Glutamatergic neuron (in vitro differentiated cells): ENCODE measurements around the gene ENHO. TPM values are rescaled to one million over a fixed set of nuclear protein-coding genes. Genes with fewer than 3 reads are reported as not detected.

Experiments
- DNase-seq: peaks from one replicate; pipeline ENCODE4 v3.0.0; 2022
- H3K27ac Mint-ChIP-seq: one replicate; pipeline ENCODE4 v1.8.0; 2020; ENCODE audit warnings: mild to moderate bottlenecking, mixed read lengths, inconsistent platforms; ENCODE audit not compliant: unreplicated experiment
- H3K27me3 Mint-ChIP-seq: one replicate; pipeline ENCODE4 v1.8.0; 2020; ENCODE audit warnings: mild to moderate bottlenecking, moderate library complexity, mixed read lengths, inconsistent platforms; ENCODE audit not compliant: unreplicated experiment
- H3K36me3 Mint-ChIP-seq: one replicate; pipeline ENCODE4 v1.8.0; 2020; ENCODE audit warnings: mild to moderate bottlenecking, mixed read lengths, inconsistent platforms; ENCODE audit not compliant: unreplicated experiment
- H3K4me1 Mint-ChIP-seq: one replicate; pipeline ENCODE4 v1.8.0; 2020; ENCODE audit warnings: mild to moderate bottlenecking, low read depth, mixed read lengths, inconsistent platforms; ENCODE audit not compliant: unreplicated experiment
- H3K4me3 Mint-ChIP-seq: one replicate; pipeline ENCODE4 v1.8.0; 2020; ENCODE audit warnings: mild to moderate bottlenecking, mixed read lengths, inconsistent platforms; ENCODE audit not compliant: unreplicated experiment
- H3K9me3 Mint-ChIP-seq: one replicate; pipeline ENCODE4 v1.8.0; 2020; ENCODE audit warnings: mild to moderate bottlenecking, moderate library complexity, mixed read lengths, inconsistent platforms; ENCODE audit not compliant: unreplicated experiment
- total RNA-seq: library from RNA; stranded (reverse); fragmentation: NEBNext Ultra II Directional; extraction: Animal tissue kit (Norgen Biotek cat#: 25700); gene quantifications from one replicate; pipeline ENCODE4 v1.2.1, GENCODE V29; 2021; ENCODE audit not compliant: unreplicated experiment
- TF ChIP-seq, protein P1 (sequence below): fragments of 200-600 bp; sonication (generic); IDR thresholded peaks from one replicate; pipeline ENCODE4 v1.5.0; 2021; ENCODE audit not compliant: partially characterized antibody, unreplicated experiment

ENHO gene
- total RNA-seq, 1 donor from 2014 or later: 11.5 TPM

DNA sequence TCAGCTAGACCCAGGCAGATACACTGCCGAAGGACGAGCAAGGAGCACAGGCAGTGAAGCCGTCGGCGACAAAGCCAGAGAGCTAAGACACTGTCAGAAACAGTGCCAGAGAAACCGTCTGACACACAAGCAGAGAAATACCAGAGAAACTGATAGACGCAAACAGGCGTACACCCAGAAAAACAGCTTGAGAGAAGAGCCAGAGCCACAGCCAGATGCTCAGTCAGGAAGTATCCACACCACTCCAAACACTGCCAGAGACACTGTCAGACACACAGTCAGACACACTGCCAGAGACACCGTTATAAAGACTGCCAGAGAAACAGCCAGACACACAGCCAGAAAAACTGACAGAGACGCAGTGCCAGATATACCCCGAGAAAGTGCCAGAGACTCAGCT, 47.6 kb upstream of the ENHO start:
- peaks cover 22% of the 10 kb centered on the region for H3K27me3 Mint-ChIP-seq
- DNase-seq: no peak
- peak overlapping the region; percentile 95 for H3K27ac Mint-ChIP-seq
- H3K36me3 Mint-ChIP-seq: peaks cover 10% of the 10 kb centered on the region
- peaks cover 68% of the 10 kb centered on the region for H3K4me1 Mint-ChIP-seq
- H3K4me3 Mint-ChIP-seq: peak overlapping the region; percentile 59
- peaks cover 32% of the 10 kb centered on the region for H3K9me3 Mint-ChIP-seq
- TF ChIP-seq, protein P1, sequence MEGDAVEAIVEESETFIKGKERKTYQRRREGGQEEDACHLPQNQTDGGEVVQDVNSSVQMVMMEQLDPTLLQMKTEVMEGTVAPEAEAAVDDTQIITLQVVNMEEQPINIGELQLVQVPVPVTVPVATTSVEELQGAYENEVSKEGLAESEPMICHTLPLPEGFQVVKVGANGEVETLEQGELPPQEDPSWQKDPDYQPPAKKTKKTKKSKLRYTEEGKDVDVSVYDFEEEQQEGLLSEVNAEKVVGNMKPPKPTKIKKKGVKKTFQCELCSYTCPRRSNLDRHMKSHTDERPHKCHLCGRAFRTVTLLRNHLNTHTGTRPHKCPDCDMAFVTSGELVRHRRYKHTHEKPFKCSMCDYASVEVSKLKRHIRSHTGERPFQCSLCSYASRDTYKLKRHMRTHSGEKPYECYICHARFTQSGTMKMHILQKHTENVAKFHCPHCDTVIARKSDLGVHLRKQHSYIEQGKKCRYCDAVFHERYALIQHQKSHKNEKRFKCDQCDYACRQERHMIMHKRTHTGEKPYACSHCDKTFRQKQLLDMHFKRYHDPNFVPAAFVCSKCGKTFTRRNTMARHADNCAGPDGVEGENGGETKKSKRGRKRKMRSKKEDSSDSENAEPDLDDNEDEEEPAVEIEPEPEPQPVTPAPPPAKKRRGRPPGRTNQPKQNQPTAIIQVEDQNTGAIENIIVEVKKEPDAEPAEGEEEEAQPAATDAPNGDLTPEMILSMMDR: no peak

DNA sequence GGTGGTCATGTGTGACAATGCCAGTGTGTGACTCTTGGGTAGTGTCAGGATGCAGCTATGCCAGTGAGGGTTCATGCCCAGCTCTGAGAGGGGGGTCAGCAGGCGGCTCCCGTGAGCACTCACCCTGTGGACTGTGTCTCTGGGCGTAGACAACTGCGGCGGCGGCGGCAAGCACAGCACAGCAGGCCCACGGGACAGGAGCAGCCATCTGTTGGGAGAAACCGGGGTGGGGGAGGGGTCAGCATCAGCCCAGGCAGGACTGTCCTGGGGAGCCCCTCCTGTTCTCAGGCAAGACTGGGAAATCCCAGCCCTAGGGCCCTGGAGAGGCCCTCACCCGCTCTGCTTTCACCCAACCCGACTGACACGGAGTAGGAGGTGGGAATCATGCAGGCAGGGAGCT, 46.0 kb upstream of the ENHO start:
- Mint-ChIP-seq H3K4me3 (peak overlapping the region; percentile 81), H3K4me1 (peaks cover 73% of the 10 kb centered on the region), H3K36me3 (peaks cover 15% of the 10 kb centered on the region), H3K27ac (peak overlapping the region; percentile 95), H3K27me3 (peaks cover 25% of the 10 kb centered on the region), H3K9me3 (peaks cover 36% of the 10 kb centered on the region)
- peak; percentile 84 for DNase-seq
- TF ChIP-seq, protein P1: no peak

DNA sequence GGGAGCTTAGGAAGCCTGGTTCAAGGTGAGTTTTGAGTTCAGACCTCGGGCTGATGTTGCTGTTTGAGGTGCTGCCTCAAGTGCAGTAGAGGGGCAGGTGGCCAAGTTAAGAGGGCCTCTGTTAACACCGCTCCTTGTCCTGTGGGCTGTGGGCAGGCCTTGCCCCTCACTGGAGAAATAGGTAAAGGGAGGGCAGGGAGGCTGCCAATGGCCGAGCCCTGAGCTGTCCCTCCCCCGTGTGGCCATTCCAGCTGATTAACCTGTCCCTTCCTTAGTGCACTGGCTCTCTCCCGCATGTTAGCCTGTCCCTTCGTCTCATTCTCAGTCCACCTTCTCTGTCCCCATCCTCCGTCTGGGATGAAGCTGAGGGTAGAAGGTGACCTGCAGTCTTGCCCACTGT, 45.3 kb upstream of the ENHO start:
- peaks cover 22% of the 10 kb centered on the region for H3K36me3 Mint-ChIP-seq
- peaks cover 71% of the 10 kb centered on the region for H3K4me1 Mint-ChIP-seq
- peak overlapping the region; percentile 81 for H3K4me3 Mint-ChIP-seq
- DNase-seq: no peak
- TF ChIP-seq, protein P1: no peak
- H3K9me3 Mint-ChIP-seq: peaks cover 39% of the 10 kb centered on the region
- peaks cover 29% of the 10 kb centered on the region for H3K27me3 Mint-ChIP-seq
- H3K27ac Mint-ChIP-seq: peak overlapping the region; percentile 95

DNA sequence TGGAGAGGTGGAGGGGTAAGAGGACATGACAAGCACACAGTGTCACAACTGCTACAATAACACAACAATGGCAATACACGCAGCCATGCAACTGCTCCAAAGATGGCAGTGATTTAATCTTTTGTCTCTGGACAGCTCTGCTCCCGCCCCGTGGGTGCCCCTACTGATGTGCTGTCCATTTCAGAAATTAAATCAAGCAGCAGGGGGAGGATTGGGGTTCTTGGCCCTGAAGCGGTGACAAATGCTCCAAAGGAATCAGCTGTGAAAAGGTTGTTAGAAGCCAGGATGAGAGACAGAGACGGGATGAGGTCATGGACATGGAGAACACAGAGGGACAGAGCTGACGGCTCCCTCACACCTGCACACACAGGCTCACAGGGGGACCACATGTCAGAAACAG, 44.2 kb upstream of the ENHO start:
- DNase-seq: no peak
- H3K9me3 Mint-ChIP-seq: peaks cover 39% of the 10 kb centered on the region
- peak overlapping the region; percentile 87 for H3K4me3 Mint-ChIP-seq
- peaks cover 30% of the 10 kb centered on the region for H3K27me3 Mint-ChIP-seq
- H3K27ac Mint-ChIP-seq: peak overlapping the region; percentile 99
- TF ChIP-seq, protein P1: no peak
- peaks cover 28% of the 10 kb centered on the region for H3K36me3 Mint-ChIP-seq
- peaks cover 68% of the 10 kb centered on the region for H3K4me1 Mint-ChIP-seq

DNA sequence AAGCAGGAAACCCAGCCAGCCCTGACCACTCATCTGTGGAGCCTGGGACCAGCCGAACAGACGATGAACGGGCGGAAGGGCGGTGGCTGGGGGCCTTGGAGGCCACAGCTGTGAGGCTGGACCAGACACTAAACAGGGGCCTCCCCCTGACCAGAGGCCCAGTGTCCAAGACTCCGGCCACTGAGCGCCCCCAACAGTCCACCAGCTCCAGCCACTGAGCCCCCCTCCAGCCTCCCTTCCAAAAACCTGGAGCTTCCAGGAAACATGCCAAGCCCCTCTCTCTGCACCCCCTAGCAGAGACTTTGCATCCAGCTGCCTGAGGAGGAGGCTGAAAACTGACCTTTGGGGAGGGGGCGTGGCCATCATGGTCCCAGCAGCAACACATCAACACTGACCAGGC, 43.5 kb upstream of the ENHO start:
- Mint-ChIP-seq H3K4me3 (peak overlapping the region; percentile 87), H3K27me3 (peaks cover 30% of the 10 kb centered on the region), H3K4me1 (peaks cover 68% of the 10 kb centered on the region), H3K27ac (peak overlapping the region; percentile 99), H3K36me3 (peaks cover 28% of the 10 kb centered on the region), H3K9me3 (peaks cover 39% of the 10 kb centered on the region)
- no peak for DNase-seq
- TF ChIP-seq, protein P1: no peak
